Upper lobe of left lung (tissue), 6 donors: Measurements from ENCODE around the gene ASB3. TPM values are rescaled to one million over a fixed set of nuclear protein-coding genes. Genes with fewer than 3 reads are reported as not detected.

Source experiments
- ATAC-seq, 2 donors: fragments of 200-7000 bp; cut with Tn5 transposase; one replicate each; pipeline ENCODE4 v1.9.1; 2022; ENCODE audit warnings: mild to moderate bottlenecking in 2 of 2, moderate library complexity in 2 of 2; ENCODE audit not compliant: low FRiP score in 2 of 2
- DNase-seq, 2 donors: peaks; one replicate each; pipeline ENCODE4 v3.0.0-alpha.2; 2019 to 2020
- H3K27ac ChIP-seq, 4 donors: fragments of 200-600 bp; sonication (generic); one replicate each; pipeline ENCODE4 v1.5.1; 2016 to 2019
- H3K27me3 ChIP-seq, 4 donors: fragments of 200-600 bp; sonication (generic); one replicate each; pipeline ENCODE4 v1.5.1; 2017 to 2019
- H3K36me3 ChIP-seq, 4 donors: fragments of 200-600 bp; sonication (generic); one replicate each; pipeline ENCODE4 v1.5.1; 2016 to 2019
- H3K4me1 ChIP-seq, 4 donors: fragments of 200-600 bp; sonication (generic); one replicate each; pipeline ENCODE4 v1.5.1; 2018 to 2019
- H3K4me3 ChIP-seq, 4 donors: fragments of 200-600 bp; sonication (generic); one replicate each; pipeline ENCODE4 v1.5.1; 2017 to 2019; ENCODE audit warnings: mild to moderate bottlenecking in 2 of 4, moderate library complexity in 1 of 4
- H3K9me3 ChIP-seq, 4 donors: fragments of 200-600 bp; sonication (generic); one replicate each; pipeline ENCODE4 v1.5.1; 2018 to 2019
- CTCF ChIP-seq, 6 experiments: fragments of 450-650 bp in 4 of 6; fragments of 200-600 bp in 2 of 6; sonication (generic) in 2 of 6; IDR thresholded peaks; one replicate each; pipeline ENCODE4 v1.5.1; 2016 to 2019; ENCODE audit warnings: antibody characterized with exemption in 6 of 6
- EP300 ChIP-seq, 4 donors: sonication (generic); formaldehyde crosslinking; IDR thresholded peaks; one replicate each; pipeline ENCODE4 v1.5.1; 2017; ENCODE audit warnings: antibody characterized with exemption in 4 of 4, control low read depth in 2 of 4
- POLR2A ChIP-seq, 4 donors: fragments of 450-650 bp; IDR thresholded peaks; one replicate each; pipeline ENCODE4 v1.5.1; 2016 to 2017; ENCODE audit warnings: antibody characterized with exemption in 4 of 4, mild to moderate bottlenecking in 2 of 4
- POLR2AphosphoS5 ChIP-seq, 2 donors: sonication (generic); formaldehyde crosslinking; IDR thresholded peaks; one replicate each; pipeline ENCODE4 v1.5.1; 2017; ENCODE audit warnings: antibody characterized with exemption in 2 of 2
- WGBS, 2 donors: methylation state at CpG; one replicate each; pipeline ENCODE4 v1.1.5; 2017 to 2018; 5-methylcytosine and 5-hydroxymethylcytosine counted together
- total RNA-seq, 6 donors: library from RNA; depleted of rRNA in 4 of 6; stranded (reverse); fragments of >200 nt in 4 of 6; gene quantifications; one replicate each; pipeline versions ENCODE4 v1.1.0 to v1.2.1, GENCODE V29; 2016 to 2021
- donor health status: DM: no; HTN: no; CAD: no; lungs with moderate emphysema.
- donor health status: DM: no; HTN: yes; CAD: no; lungs with severe emphysema.

Gene ASB3
- total RNA-seq, 6 donors from 2014 or later: 16.4 to 54.2 (median 25.2) TPM

GRCh38 chr2:53744395-53745065 is 42.2 kb downstream of the ASB3 start:
- WGBS, 2 donors: 81 to 91% methylated on average over 2 of the region's 2 CpGs
- DNase-seq (no peak), ATAC-seq (no peak)
- Histone ChIP-seq H3K36me3 (peaks cover 0 to 19% (median 4%) of the 10 kb centered on the region in 4 donors), H3K4me1 (peaks cover 0 to 2% (median 0%) of the 10 kb centered on the region in 4 donors), H3K27me3 (no peaks in the 10 kb centered on the region), H3K9me3 (no peaks in the 10 kb centered on the region), H3K27ac (peak overlapping the region in 1 of 4 donors; percentile 39), H3K4me3 (no peak overlapping the region)
- TF ChIP-seq POLR2A (IDR thresholded peaks at IDR 0.05): no peak

- Histone ChIP-seq H3K4me3 (no peak overlapping the region), H3K27me3 (no peaks in the 10 kb centered on the region), H3K4me1 (peaks cover 0 to 2% (median 0%) of the 10 kb centered on the region in 4 donors), H3K27ac (no peak overlapping the region), H3K36me3 (no peaks in the 10 kb centered on the region), H3K9me3 (no peaks in the 10 kb centered on the region)
- TF ChIP-seq POLR2AphosphoS5 (IDR thresholded peaks at IDR 0.05) (no peak), CTCF (IDR thresholded peaks at IDR 0.05) (peak in 1 of 6 experiments; percentile 16), EP300 (IDR thresholded peaks at IDR 0.05) (no peak)
- ATAC-seq (no peak), DNase-seq (no peak)
Observed at GRCh38 chr2:53740170-53740569, 46.6 kb downstream of the ASB3 start.

GRCh38 chr2:53739032-53739431 is 47.7 kb downstream of the ASB3 start:
- no peak for DNase-seq
- no peak for TF ChIP-seq CTCF (IDR thresholded peaks at IDR 0.05)
- no peak for TF ChIP-seq EP300 (IDR thresholded peaks at IDR 0.05)
- no peak for TF ChIP-seq POLR2A (IDR thresholded peaks at IDR 0.05)
- TF ChIP-seq POLR2AphosphoS5 (IDR thresholded peaks at IDR 0.05): no peak
- no peak for ATAC-seq
- no peaks in the 10 kb centered on the region for H3K9me3 ChIP-seq
- H3K4me1 ChIP-seq: no peaks in the 10 kb centered on the region
- no peak overlapping the region for H3K27ac ChIP-seq
- H3K36me3 ChIP-seq: peaks cover 0 to under 1% (median 0%) of the 10 kb centered on the region in 4 donors
- H3K4me3 ChIP-seq: no peak overlapping the region
- 71 to 76% methylated on average over 1 of the region's 1 CpG for WGBS, 2 donors
- no peaks in the 10 kb centered on the region for H3K27me3 ChIP-seq

- no peaks in the 10 kb centered on the region for H3K27me3 ChIP-seq
- peak in 1 of 2 donors; percentile 33 for DNase-seq
- no peaks in the 10 kb centered on the region for H3K9me3 ChIP-seq
- peaks cover 0 to 3% (median 0%) of the 10 kb centered on the region in 4 donors for H3K36me3 ChIP-seq
- H3K4me3 ChIP-seq: no peak overlapping the region
- H3K4me1 ChIP-seq: no peaks in the 10 kb centered on the region
- no peak overlapping the region for H3K27ac ChIP-seq
- TF ChIP-seq POLR2AphosphoS5 (IDR thresholded peaks at IDR 0.05): no peak
- TF ChIP-seq POLR2A (IDR thresholded peaks at IDR 0.05): no peak
- no peak for TF ChIP-seq EP300 (IDR thresholded peaks at IDR 0.05)
- no peak for TF ChIP-seq CTCF (IDR thresholded peaks at IDR 0.05)
- no peak for ATAC-seq
- 79 to 97% methylated on average over 5 of the region's 5 CpGs for WGBS, 2 donors
Observed at GRCh38 chr2:53737091-53737490, 49.7 kb downstream of the ASB3 start.

GRCh38 chr2:53729143-53729762 is 57.5 kb downstream of the ASB3 start:
- no peaks in the 10 kb centered on the region for H3K27me3 ChIP-seq
- H3K9me3 ChIP-seq: no peaks in the 10 kb centered on the region
- TF ChIP-seq POLR2A (IDR thresholded peaks at IDR 0.05): no peak
- TF ChIP-seq EP300 (IDR thresholded peaks at IDR 0.05): no peak
- no peak for TF ChIP-seq CTCF (IDR thresholded peaks at IDR 0.05)
- TF ChIP-seq POLR2AphosphoS5 (IDR thresholded peaks at IDR 0.05): no peak
- no peak overlapping the region for H3K4me3 ChIP-seq
- no peak overlapping the region for H3K27ac ChIP-seq
- WGBS, 2 donors: 88 to 91% methylated on average over 1 of the region's 1 CpG
- DNase-seq (no peak), ATAC-seq (no peak)
- H3K4me1 ChIP-seq: no peaks in the 10 kb centered on the region
- H3K36me3 ChIP-seq: peaks cover 0 to 7% (median 2%) of the 10 kb centered on the region in 4 donors
